BJ (cell line): ENCODE measurements around the gene CRYBB1. TPM values are rescaled to one million over a fixed set of nuclear protein-coding genes. Genes with fewer than 3 reads are reported as not detected.

Experiments used
- CTCF ChIA-PET: fragments of 350-600 bp; formaldehyde crosslinking; extraction: SDS; loops from one replicate; lab custom pipeline; 2021; ENCODE audit warnings: antibody characterized with exemption, inconsistent platforms; lab: Yijun Ruan, JAX
- POLR2A ChIA-PET: fragments of 300-600 bp; sonication (Branson Sonifier 250); formaldehyde crosslinking; extraction: SDS; loops from one replicate; lab custom pipeline; 2021; ENCODE audit warnings: antibody characterized with exemption; lab: Charles Lee
- DNase-seq: peaks from one replicate; pipeline ENCODE4 v3.0.0-alpha.2; 2011; ENCODE audit warnings: low read depth
- H3K27me3 ChIP-seq: 2 replicates; pipeline ENCODE4 v1.6.0; 2011; ENCODE audit warnings: low read length; ENCODE audit not compliant: control insufficient read depth, insufficient read depth
- H3K36me3 ChIP-seq: 2 replicates; pipeline ENCODE4 v1.5.1; 2011; ENCODE audit warnings: low read length; ENCODE audit not compliant: control insufficient read depth, insufficient read depth
- H3K4me3 ChIP-seq: 2 replicates; pipeline ENCODE4 v1.5.1; 2011; ENCODE audit warnings: low read depth, mild to moderate bottlenecking, control low read depth, low read length
- polyA plus RNA-seq: library from polyadenylated mRNA; depleted of rRNA; stranded (reverse); fragments of >200 nt; gene quantifications from 2 replicates; pipeline ENCODE4 v1.2.3, GENCODE V29; 2011
- TF ChIP-seq, protein P1 (sequence below): IDR thresholded peaks from 2 replicates; pipeline ENCODE4 v1.5.1; 2011; ENCODE audit warnings: low read depth, mild to moderate bottlenecking, control low read depth, inconsistent platforms, low read length, moderate library complexity; ENCODE audit not compliant: insufficient read depth

CRYBB1 gene
- polyA plus RNA-seq, 1 experiment, result not detected

DNA sequence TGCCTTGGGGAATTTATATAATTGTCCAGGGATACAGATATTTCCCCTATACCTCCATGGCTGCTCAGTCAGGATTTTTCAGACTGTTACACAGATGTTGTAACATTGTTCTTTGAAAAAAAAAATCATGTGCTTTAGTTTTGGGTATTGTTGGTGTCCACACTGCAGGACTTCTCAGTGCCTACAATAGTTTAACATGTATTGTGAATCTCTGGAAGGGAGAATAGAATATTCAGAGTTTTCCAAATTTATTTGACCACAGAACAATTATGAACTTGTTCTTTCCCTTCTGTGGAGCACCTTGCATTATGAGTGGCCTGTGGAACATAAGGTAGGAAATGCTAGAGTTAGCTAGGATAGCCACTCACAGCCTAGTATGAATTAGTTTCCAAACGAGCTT is 18.5 kb upstream of the CRYBB1 start:
- no peaks in the 10 kb centered on the region for H3K36me3 ChIP-seq
- H3K27me3 ChIP-seq, result peaks cover 11% of the 10 kb centered on the region
- ChIA-PET CTCF (interaction anchor here (0.6 kb wide), 1 partner anchor 33 kb away, joined by 3 read pairs; no protein-coding TSS in a partner anchor), POLR2A (no interaction called here)
- TF ChIP-seq, protein P1, sequence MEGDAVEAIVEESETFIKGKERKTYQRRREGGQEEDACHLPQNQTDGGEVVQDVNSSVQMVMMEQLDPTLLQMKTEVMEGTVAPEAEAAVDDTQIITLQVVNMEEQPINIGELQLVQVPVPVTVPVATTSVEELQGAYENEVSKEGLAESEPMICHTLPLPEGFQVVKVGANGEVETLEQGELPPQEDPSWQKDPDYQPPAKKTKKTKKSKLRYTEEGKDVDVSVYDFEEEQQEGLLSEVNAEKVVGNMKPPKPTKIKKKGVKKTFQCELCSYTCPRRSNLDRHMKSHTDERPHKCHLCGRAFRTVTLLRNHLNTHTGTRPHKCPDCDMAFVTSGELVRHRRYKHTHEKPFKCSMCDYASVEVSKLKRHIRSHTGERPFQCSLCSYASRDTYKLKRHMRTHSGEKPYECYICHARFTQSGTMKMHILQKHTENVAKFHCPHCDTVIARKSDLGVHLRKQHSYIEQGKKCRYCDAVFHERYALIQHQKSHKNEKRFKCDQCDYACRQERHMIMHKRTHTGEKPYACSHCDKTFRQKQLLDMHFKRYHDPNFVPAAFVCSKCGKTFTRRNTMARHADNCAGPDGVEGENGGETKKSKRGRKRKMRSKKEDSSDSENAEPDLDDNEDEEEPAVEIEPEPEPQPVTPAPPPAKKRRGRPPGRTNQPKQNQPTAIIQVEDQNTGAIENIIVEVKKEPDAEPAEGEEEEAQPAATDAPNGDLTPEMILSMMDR, result no peak
- no peak for DNase-seq
- no peak overlapping the region for H3K4me3 ChIP-seq

DNA sequence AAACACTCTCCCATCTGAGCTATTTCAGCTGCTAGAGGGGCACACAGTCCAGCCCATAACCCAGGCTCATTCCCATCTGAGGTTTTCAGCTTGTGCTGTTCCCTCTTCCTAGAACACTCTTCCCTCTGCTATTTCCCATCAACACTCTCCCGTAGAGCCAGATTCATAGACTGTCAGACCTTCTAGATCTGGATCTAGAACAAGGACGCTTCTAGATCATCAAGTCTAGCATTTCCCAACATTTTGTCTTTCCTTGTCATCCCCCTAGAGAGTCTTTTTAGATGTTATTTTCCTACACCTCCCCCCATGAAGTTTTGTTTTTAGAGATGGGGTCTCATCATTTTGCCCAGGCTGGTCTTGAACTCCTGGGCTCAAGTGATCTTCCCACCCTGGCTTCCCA is 17.3 kb upstream of the CRYBB1 start:
- ChIA-PET POLR2A (no interaction called here), CTCF (no interaction called here)
- no peak overlapping the region for H3K4me3 ChIP-seq
- no peaks in the 10 kb centered on the region for H3K36me3 ChIP-seq
- DNase-seq, result no peak
- peaks cover 6% of the 10 kb centered on the region; the same call in 1 of the 2 replicates for H3K27me3 ChIP-seq
- TF ChIP-seq, protein P1, result no peak

DNA sequence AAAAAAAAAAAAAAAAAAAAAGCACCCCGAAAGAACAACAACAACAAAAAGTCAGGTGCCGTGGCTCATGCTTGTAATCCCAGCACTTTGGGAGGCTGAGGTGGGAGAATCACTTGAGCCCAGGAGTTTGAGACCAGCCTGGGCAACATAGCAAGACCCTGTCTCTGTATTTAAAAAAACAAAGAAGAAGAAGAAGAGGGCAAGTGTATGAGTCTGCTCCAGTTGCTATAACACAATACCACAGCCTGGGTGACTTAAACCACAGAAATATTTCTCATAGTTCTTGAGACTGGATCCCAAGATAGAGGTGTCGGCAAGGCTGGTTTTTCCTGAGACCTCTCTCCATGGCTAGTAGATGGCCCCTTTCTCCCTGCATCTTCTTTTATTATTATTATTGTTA is 16.4 kb upstream of the CRYBB1 start:
- TF ChIP-seq, protein P1, result no peak
- POLR2A ChIA-PET, result no interaction called here
- Histone ChIP-seq H3K36me3 (no peaks in the 10 kb centered on the region), H3K27me3 (peaks cover 6% of the 10 kb centered on the region; the same call in 1 of the 2 replicates), H3K4me3 (no peak overlapping the region)
- no peak for DNase-seq
- CTCF ChIA-PET, result no interaction called here

DNA sequence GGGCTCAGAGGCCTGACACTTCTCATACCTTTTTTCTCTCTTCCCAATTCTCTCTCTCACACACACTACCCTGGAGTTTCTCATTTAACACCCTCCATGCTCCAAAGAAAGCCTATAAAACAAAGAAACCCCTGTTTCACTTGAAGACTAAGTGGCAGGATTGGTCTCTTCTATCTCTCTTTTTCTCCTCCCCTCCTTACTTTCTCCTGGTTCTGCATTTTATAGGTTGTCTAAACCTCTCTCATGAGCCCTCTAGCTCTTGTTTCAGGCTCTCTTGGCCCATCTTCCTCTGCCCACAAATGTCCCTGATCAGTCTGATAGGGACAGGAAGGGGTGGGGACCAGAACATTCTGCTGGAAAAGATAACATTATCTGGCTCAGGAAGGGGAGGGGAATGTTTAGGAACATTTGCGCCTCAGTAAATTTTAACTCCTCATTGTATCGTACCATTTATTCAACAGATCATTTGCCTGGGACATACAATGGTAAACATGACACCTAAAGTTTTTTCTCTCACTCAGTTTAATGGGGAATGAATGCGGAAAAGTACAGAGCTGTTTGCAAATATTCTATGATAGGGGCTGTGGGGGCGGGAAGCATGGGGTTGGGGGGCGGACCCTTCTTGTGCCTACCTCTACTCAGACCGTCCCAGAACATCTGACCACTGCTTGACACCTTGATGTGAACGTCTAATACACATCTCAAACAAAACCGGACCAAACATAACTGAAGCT is 14.8 kb upstream of the CRYBB1 start:
- ChIA-PET CTCF (no interaction called here), POLR2A (no interaction called here)
- H3K36me3 ChIP-seq, result no peaks in the 10 kb centered on the region
- TF ChIP-seq, protein P1, result no peak
- peaks cover 3% of the 10 kb centered on the region; the same call in 1 of the 2 replicates for H3K27me3 ChIP-seq
- no peak overlapping the region for H3K4me3 ChIP-seq
- no peak for DNase-seq

DNA sequence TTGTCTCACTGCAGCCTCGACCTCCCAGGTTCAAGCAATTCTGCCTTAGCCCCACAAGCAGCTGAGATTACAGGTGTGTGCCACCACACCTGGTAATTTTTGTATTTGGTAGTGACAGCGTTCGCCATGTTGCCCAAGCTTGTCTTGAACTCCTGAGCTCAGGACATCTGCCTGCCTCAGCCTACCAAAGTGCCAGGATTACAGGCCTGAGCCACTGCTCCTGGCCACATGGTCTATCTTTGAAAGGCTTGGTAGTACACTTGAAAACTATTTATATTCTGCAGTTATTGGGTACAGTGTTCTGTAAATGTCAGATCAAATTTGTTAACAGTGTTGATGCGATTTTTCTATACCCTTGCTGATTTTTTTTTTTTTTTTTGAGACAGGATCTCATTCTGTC is 13.5 kb upstream of the CRYBB1 start:
- DNase-seq, result no peak
- H3K36me3 ChIP-seq, result no peaks in the 10 kb centered on the region
- ChIA-PET CTCF (interaction anchor here (0.6 kb wide), 1 partner anchor 1181 kb away, joined by 4 read pairs; no protein-coding TSS in a partner anchor), POLR2A (no interaction called here)
- H3K27me3 ChIP-seq, result peaks cover 3% of the 10 kb centered on the region; the same call in 1 of the 2 replicates
- TF ChIP-seq, protein P1, result no peak
- no peak overlapping the region for H3K4me3 ChIP-seq
